Stimulated activated naive B cell treated with anti-CD40 and anti-IgM and Interleukin-4, amounts not matched to agents 10 μg/mL and 1 μg/mL and 100 μg/mL, for 72 hours (primary cell): ENCODE results near the gene KRTAP26-1.

ENCODE experiments used
- ATAC-seq, 2 donors: fragments of 150-1000 bp; cut with Tn5 transposase; replicated peaks; 2 replicates each; pipeline ENCODE4 v1.10.0; 2021; ENCODE audit warnings: moderate library complexity in 1 of 2
- DNase-seq: peaks from one replicate; pipeline ENCODE4 v3.0.0; 2021
- H3K27ac Mint-ChIP-seq: one replicate; pipeline ENCODE4 v1.8.0; 2022; ENCODE audit warnings: mild to moderate bottlenecking, mixed read lengths
- H3K27me3 Mint-ChIP-seq, 2 donors: one replicate each; pipeline ENCODE4 v1.8.0; 2022; ENCODE audit warnings: mixed read lengths in 2 of 2
- H3K36me3 Mint-ChIP-seq, 2 donors: one replicate each; pipeline ENCODE4 v1.8.0; 2022; ENCODE audit warnings: mixed read lengths in 2 of 2, mild to moderate bottlenecking in 1 of 2
- H3K4me1 Mint-ChIP-seq, 2 donors: one replicate each; pipeline ENCODE4 v1.8.0; 2022; ENCODE audit warnings: mixed read lengths in 2 of 2, mild to moderate bottlenecking in 1 of 2
- H3K4me3 Mint-ChIP-seq, 2 donors: one replicate each; pipeline ENCODE4 v1.8.0; 2022; ENCODE audit warnings: mild to moderate bottlenecking in 2 of 2, mixed read lengths in 2 of 2, moderate library complexity in 1 of 2
- H3K9me3 Mint-ChIP-seq, 2 donors: one replicate each; pipeline ENCODE4 v1.8.0; 2022; ENCODE audit warnings: mixed read lengths in 2 of 2, mild to moderate bottlenecking in 1 of 2

KRTAP26-1 gene

DNA sequence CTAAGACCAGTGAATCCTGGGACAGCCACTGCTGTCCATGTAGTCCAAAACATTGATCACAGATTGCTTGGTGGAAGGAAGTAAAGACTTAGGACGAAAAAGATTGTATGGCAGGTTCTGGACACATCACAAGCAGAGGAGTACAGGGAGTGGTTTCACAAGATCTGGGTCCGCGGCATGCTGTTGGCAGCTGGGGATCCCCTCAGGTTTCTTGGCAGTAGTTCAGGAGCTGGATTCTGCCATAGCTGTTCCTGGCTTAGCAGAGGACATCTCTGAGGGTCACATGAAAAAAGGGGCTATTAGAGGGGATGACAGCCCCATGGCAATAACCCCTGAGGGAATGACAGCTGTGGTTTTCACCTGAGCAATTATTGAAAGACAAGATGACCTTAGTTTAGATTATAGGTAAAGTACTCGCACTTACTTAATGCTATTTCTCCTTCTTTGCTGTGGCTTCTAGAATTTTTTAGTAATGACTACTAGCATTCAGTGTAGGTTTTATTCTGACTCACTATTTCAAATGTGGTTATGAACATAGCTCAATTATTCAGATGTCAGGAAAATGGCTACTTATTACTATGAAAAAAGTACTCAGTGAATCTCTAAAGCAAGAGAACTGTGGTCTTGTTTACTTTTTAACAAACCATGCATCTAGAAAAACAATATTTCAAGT, 9.2 kb upstream of the KRTAP26-1 start:
- H3K4me1 Mint-ChIP-seq: no peaks in the 10 kb centered on the region
- ATAC-seq (no peak), DNase-seq (no peak)
- peaks cover 7 to 8% of the 10 kb centered on the region in 2 donors for H3K9me3 Mint-ChIP-seq
- no peaks in the 10 kb centered on the region for H3K36me3 Mint-ChIP-seq
- H3K4me3 Mint-ChIP-seq: no peak overlapping the region
- H3K27ac Mint-ChIP-seq: no peak overlapping the region
- H3K27me3 Mint-ChIP-seq: no peaks in the 10 kb centered on the region

- Mint-ChIP-seq H3K27ac (no peak overlapping the region), H3K9me3 (peaks cover 8% of the 10 kb centered on the region in 2 donors), H3K27me3 (no peaks in the 10 kb centered on the region), H3K36me3 (no peaks in the 10 kb centered on the region), H3K4me1 (no peaks in the 10 kb centered on the region), H3K4me3 (no peak overlapping the region)
- DNase-seq: no peak
- ATAC-seq: no peak
These were observed 6.3 kb upstream of the KRTAP26-1 start for GRCh38 chr21:30326390-30326789.

GRCh38 chr21:30315701-30316100, 4.4 kb downstream of the KRTAP26-1 start:
- no peaks in the 10 kb centered on the region for H3K36me3 Mint-ChIP-seq
- no peak overlapping the region for H3K27ac Mint-ChIP-seq
- H3K27me3 Mint-ChIP-seq: no peaks in the 10 kb centered on the region
- no peak for ATAC-seq
- no peak overlapping the region for H3K4me3 Mint-ChIP-seq
- DNase-seq: no peak
- H3K9me3 Mint-ChIP-seq: no peaks in the 10 kb centered on the region
- no peaks in the 10 kb centered on the region for H3K4me1 Mint-ChIP-seq

GRCh38 chr21:30306884-30307283, 13.2 kb downstream of the KRTAP26-1 start:
- Mint-ChIP-seq H3K27ac (no peak overlapping the region), H3K4me3 (no peak overlapping the region), H3K9me3 (peaks cover 0 to 2% of the 10 kb centered on the region in 2 donors), H3K27me3 (no peaks in the 10 kb centered on the region), H3K4me1 (no peaks in the 10 kb centered on the region), H3K36me3 (no peaks in the 10 kb centered on the region)
- ATAC-seq (no peak), DNase-seq (no peak)

- ATAC-seq (no peak), DNase-seq (no peak)
- no peaks in the 10 kb centered on the region for H3K36me3 Mint-ChIP-seq
- no peaks in the 10 kb centered on the region for H3K27me3 Mint-ChIP-seq
- no peaks in the 10 kb centered on the region for H3K4me1 Mint-ChIP-seq
- no peak overlapping the region for H3K4me3 Mint-ChIP-seq
- peaks cover 2 to 4% of the 10 kb centered on the region in 2 donors for H3K9me3 Mint-ChIP-seq
- no peak overlapping the region for H3K27ac Mint-ChIP-seq
These were observed 15.0 kb downstream of the KRTAP26-1 start for GRCh38 chr21:30305136-30305535.

DNA sequence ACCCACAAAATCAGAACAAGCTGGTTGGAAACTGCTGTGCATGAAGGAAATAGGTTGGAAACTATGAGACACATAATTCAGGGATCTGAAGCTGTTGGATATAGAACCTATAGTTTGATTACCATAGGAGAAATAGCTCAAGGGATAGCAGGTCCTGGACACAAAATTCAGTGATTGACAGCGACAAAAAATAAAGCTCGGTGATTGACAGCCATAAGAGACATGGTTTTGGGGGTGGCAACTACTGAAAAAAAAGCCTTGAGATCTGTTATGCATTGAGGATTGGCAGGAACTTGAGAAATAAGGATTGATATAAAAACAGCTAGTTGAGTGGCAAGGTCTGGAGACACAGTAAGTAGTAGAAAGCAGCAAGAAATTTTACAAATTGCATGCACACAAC, 30.9 kb downstream of the KRTAP26-1 start, which contains the start of gene KRTAP25-1:
Gene KRTAP25-1 (minus strand): TSS at position 300 of the 400 bp plus-strand sequence. CDS start 24 bp downstream, at position 276.
- H3K4me3 Mint-ChIP-seq: no peak within 1 kb of the TSS
- DNase-seq (no peak), ATAC-seq (no peak)
- no peaks in the 10 kb centered on the region for H3K27me3 Mint-ChIP-seq
- H3K27ac Mint-ChIP-seq: no peak within 1 kb of the TSS
- H3K9me3 Mint-ChIP-seq: peaks cover 0 to 1% of the 10 kb centered on the region in 2 donors
- no peaks in the 10 kb centered on the region for H3K4me1 Mint-ChIP-seq
- H3K36me3 Mint-ChIP-seq: no peaks in the 10 kb centered on the region

GRCh38 chr21:30282850-30283249, 37.3 kb downstream of the KRTAP26-1 start, which contains the start of gene KRTAP24-1:
Gene KRTAP24-1 (minus strand): TSS chr21:30282950. CDS start chr21:30282932, 18 bp downstream.
- ATAC-seq (no peak), DNase-seq (no peak)
- Mint-ChIP-seq H3K27ac (no peak within 1 kb of the TSS), H3K36me3 (no peaks in the 10 kb centered on the region), H3K4me3 (no peak within 1 kb of the TSS), H3K27me3 (no peaks in the 10 kb centered on the region), H3K4me1 (no peaks in the 10 kb centered on the region), H3K9me3 (peaks cover 0 to 3% of the 10 kb centered on the region in 2 donors)

DNA sequence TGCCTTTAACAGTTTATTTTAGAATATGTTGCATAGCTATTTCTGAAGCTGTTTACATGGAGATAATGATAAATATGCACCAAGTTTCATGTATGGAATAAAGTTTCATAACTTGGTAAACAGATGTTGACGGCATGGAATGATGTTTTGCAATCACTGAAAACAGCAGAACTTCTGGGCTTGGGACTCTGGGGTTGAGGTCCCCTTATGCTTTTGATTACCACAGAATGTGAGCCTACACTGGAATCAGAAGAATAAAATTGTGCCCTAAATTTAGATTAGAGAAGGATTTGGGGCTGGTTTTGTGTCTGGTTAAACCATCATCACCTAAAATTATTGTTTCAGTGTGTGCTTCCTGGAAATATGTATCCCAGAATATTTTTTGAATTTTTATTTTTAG, 48.5 kb downstream of the KRTAP26-1 start:
- Mint-ChIP-seq H3K27me3 (no peaks in the 10 kb centered on the region), H3K27ac (no peak overlapping the region), H3K9me3 (no peaks in the 10 kb centered on the region), H3K36me3 (no peaks in the 10 kb centered on the region), H3K4me1 (no peaks in the 10 kb centered on the region), H3K4me3 (no peak overlapping the region)
- no peak for ATAC-seq
- DNase-seq: no peak

GRCh38 chr21:30271156-30271555, 49.0 kb downstream of the KRTAP26-1 start:
- Mint-ChIP-seq H3K36me3 (no peaks in the 10 kb centered on the region), H3K4me3 (no peak overlapping the region), H3K27ac (no peak overlapping the region), H3K27me3 (no peaks in the 10 kb centered on the region), H3K9me3 (no peaks in the 10 kb centered on the region), H3K4me1 (no peaks in the 10 kb centered on the region)
- ATAC-seq: no peak
- no peak for DNase-seq

- H3K36me3 Mint-ChIP-seq: no peaks in the 10 kb centered on the region
- H3K27me3 Mint-ChIP-seq: no peaks in the 10 kb centered on the region
- no peak overlapping the region for H3K27ac Mint-ChIP-seq
- ATAC-seq (no peak), DNase-seq (no peak)
- peaks cover 0 to 4% of the 10 kb centered on the region in 2 donors for H3K9me3 Mint-ChIP-seq
- H3K4me3 Mint-ChIP-seq: no peak overlapping the region
- no peaks in the 10 kb centered on the region for H3K4me1 Mint-ChIP-seq
These were observed 50.1 kb downstream of the KRTAP26-1 start for GRCh38 chr21:30269803-30270530.
